H1 (cell line): ENCODE measurements around the gene DRAM1.

Experiments used
- CEBPB ChIP-seq: IDR thresholded peaks from 2 replicates; pipeline ENCODE4 v1.6.1; 2012; ENCODE audit warnings: low read depth, low read length
- CHD2 ChIP-seq: IDR thresholded peaks from 2 replicates; pipeline ENCODE4 v1.6.1; 2012; ENCODE audit warnings: low read length, improper control_type of control experiment
- CTCF ChIP-seq, 3 experiments: IDR thresholded peaks; 1 replicate in 2 of 3; 2 replicates in 1 of 3; pipeline versions ENCODE4 v1.5.1 to v1.6.1; 2011; ENCODE audit warnings: low read length in 3 of 3, mild to moderate bottlenecking in 3 of 3, inconsistent platforms in 2 of 3, low read depth in 1 of 3, moderate library complexity in 1 of 3; ENCODE audit not compliant: insufficient read depth in 1 of 3; ENCODE audit errors: control extremely low read depth in 1 of 3
- EP300 ChIP-seq, 2 experiments: IDR thresholded peaks; 1 replicate in 1 of 2; 2 replicates in 1 of 2; pipeline ENCODE4 v1.6.1; 2011 to 2012; ENCODE audit warnings: low read depth in 2 of 2, low read length in 2 of 2, mild to moderate bottlenecking in 2 of 2, borderline replicate concordance in 1 of 2, inconsistent platforms in 1 of 2, moderate library complexity in 1 of 2
- EZH2 ChIP-seq: fragments of 200-600 bp; sonication (generic); IDR thresholded peaks from 2 replicates; pipeline ENCODE4 v1.7.1; 2012; ENCODE audit warnings: low read depth, mild to moderate bottlenecking, moderate library complexity, low read length, inconsistent platforms; ENCODE audit not compliant: severe bottlenecking
- GABPA ChIP-seq: IDR thresholded peaks from 2 replicates; pipeline ENCODE4 v1.6.1; 2011; ENCODE audit warnings: mild to moderate bottlenecking, low read length, moderate library complexity, borderline replicate concordance; ENCODE audit not compliant: insufficient read depth
- HDAC2 ChIP-seq, 2 experiments: fragments of 300-600 bp in 1 of 2; sonication (generic) in 1 of 2; IDR thresholded peaks; 2 replicates each; pipeline ENCODE4 v1.6.1; 2011 to 2012; ENCODE audit warnings: low read depth in 2 of 2, low read length in 2 of 2, mild to moderate bottlenecking in 2 of 2, moderate library complexity in 2 of 2, borderline replicate concordance in 1 of 2, inconsistent platforms in 1 of 2
- JUND ChIP-seq: IDR thresholded peaks from 2 replicates; pipeline ENCODE4 v1.6.1; 2011; ENCODE audit warnings: mild to moderate bottlenecking, improper control_type of control experiment, low read length
- NANOG ChIP-seq: IDR thresholded peaks from 2 replicates; pipeline ENCODE4 v1.6.1; 2011; ENCODE audit warnings: low read length, low read depth, mild to moderate bottlenecking, inconsistent platforms; ENCODE audit not compliant: insufficient read depth, poor library complexity, severe bottlenecking
- POLR2AphosphoS5 ChIP-seq: IDR thresholded peaks from 2 replicates; pipeline ENCODE4 v1.6.1; 2011; ENCODE audit warnings: low read depth, low read length
- RAD21 ChIP-seq, 2 experiments: IDR thresholded peaks in 1 of 2; conservative IDR thresholded peaks in 1 of 2; 2 replicates each; pipeline ENCODE4 v1.6.1; 2011; ENCODE audit warnings: low read depth in 2 of 2, low read length in 2 of 2, improper control_type of control experiment in 1 of 2, inconsistent platforms in 1 of 2, mild to moderate bottlenecking in 1 of 2, moderate library complexity in 1 of 2
- RFX5 ChIP-seq: IDR thresholded peaks from 2 replicates; pipeline ENCODE4 v1.6.1; 2011; ENCODE audit warnings: low read depth, low read length, improper control_type of control experiment, borderline replicate concordance
- SIX5 ChIP-seq: IDR thresholded peaks from 2 replicates; pipeline ENCODE4 v1.6.1; 2011; ENCODE audit warnings: mild to moderate bottlenecking, low read depth, low read length
- YY1 ChIP-seq: IDR thresholded peaks from 2 replicates; pipeline ENCODE4 v1.6.1; 2011; ENCODE audit warnings: low read depth, mild to moderate bottlenecking, low read length

- TF ChIP-seq HDAC2 (IDR thresholded peaks at IDR 0.05; ENCODE audit: borderline replicate concordance in 1 of 2, low read depth in 2 of 2, low read length in 2 of 2) (no peak), CEBPB (no peak), CTCF (IDR thresholded peaks at IDR 0.05; ENCODE audit: control extremely low read depth in 1 of 3, insufficient read depth in 1 of 3, low read depth in 1 of 3, low read length in 3 of 3) (no peak), EP300 (IDR thresholded peaks at IDR 0.05; ENCODE audit: borderline replicate concordance in 1 of 2, low read depth in 2 of 2, low read length in 2 of 2) (no peak), SIX5 (no peak), GABPA (no peak), EZH2 (no peak), POLR2AphosphoS5 (no peak), YY1 (no peak), CHD2 (no peak), RAD21 (IDR thresholded peaks at IDR 0.05 in 1 of 2, conservative IDR thresholded peaks at IDR 0.05 in 1 of 2; ENCODE audit: low read depth in 2 of 2, low read length in 2 of 2) (no peak), NANOG (no peak), JUND (no peak), RFX5 (no peak)
Observed at GRCh38 chr12:101928556-101928955, 51.2 kb downstream of the DRAM1 start.
